ENCODE measurements around the gene ANGPTL2. TPM values are rescaled to one million over a fixed set of nuclear protein-coding genes. Genes with fewer than 3 reads are reported as not detected.

The ANGPTL2 gene
- total RNA-seq, 1 donor from 2014 or later = 16.6 TPM

DNA sequence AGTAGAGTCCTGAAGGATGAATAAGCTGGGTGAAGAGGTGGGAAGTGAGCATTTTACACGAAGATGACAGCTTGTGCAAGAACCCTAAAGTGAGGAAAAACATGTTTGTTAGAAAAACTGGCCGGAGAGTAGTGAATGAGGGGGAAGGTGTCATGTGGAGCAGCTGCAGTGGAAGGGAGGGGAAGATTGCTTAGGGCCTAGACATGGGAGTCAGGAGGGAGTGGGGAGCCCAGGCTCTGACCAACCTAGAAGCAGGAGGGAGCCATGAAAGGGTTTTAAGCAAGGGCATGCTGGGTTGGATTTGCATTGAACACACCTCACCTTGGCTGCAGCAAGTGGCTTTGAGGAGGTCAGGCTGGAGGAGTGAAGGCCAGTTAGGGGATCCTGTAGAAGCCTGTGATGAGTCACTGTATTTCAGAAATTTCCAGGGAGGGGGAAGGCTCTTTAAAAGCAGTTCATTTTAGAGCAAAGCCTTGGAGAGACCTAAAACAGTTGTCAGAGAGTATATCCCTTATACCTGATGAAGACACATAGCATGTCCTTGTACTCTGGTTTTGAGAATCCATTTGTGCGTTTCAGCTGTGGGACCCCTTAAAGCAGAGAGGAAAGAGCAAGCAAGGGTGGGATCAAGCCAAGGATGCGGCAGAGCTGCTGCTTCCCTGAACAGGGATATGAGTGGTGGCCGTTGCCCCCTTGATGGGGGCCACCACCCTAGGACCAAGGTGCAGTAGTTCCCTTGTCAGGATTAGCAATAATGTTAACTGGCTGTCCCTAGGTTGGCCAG is 45.4 kb downstream of the ANGPTL2 start:
- Mint-ChIP-seq H3K4me1 (peaks cover 9% of the 10 kb centered on the region), H3K36me3 (peaks cover 11% of the 10 kb centered on the region), H3K27ac (no peak overlapping the region), H3K4me3 (no peak overlapping the region), H3K27me3 (ENCODE audit: low read depth) (no peaks in the 10 kb centered on the region), H3K9me3 (peaks cover 8% of the 10 kb centered on the region)
- no peak for DNase-seq (ENCODE audit: low spot score in 2 of 2, unreplicated experiment in 2 of 2)
- TF ChIP-seq, protein P1, sequence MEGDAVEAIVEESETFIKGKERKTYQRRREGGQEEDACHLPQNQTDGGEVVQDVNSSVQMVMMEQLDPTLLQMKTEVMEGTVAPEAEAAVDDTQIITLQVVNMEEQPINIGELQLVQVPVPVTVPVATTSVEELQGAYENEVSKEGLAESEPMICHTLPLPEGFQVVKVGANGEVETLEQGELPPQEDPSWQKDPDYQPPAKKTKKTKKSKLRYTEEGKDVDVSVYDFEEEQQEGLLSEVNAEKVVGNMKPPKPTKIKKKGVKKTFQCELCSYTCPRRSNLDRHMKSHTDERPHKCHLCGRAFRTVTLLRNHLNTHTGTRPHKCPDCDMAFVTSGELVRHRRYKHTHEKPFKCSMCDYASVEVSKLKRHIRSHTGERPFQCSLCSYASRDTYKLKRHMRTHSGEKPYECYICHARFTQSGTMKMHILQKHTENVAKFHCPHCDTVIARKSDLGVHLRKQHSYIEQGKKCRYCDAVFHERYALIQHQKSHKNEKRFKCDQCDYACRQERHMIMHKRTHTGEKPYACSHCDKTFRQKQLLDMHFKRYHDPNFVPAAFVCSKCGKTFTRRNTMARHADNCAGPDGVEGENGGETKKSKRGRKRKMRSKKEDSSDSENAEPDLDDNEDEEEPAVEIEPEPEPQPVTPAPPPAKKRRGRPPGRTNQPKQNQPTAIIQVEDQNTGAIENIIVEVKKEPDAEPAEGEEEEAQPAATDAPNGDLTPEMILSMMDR (IDR thresholded peaks at IDR 0.05; ENCODE audit: unreplicated experiment) = no peak

DNA sequence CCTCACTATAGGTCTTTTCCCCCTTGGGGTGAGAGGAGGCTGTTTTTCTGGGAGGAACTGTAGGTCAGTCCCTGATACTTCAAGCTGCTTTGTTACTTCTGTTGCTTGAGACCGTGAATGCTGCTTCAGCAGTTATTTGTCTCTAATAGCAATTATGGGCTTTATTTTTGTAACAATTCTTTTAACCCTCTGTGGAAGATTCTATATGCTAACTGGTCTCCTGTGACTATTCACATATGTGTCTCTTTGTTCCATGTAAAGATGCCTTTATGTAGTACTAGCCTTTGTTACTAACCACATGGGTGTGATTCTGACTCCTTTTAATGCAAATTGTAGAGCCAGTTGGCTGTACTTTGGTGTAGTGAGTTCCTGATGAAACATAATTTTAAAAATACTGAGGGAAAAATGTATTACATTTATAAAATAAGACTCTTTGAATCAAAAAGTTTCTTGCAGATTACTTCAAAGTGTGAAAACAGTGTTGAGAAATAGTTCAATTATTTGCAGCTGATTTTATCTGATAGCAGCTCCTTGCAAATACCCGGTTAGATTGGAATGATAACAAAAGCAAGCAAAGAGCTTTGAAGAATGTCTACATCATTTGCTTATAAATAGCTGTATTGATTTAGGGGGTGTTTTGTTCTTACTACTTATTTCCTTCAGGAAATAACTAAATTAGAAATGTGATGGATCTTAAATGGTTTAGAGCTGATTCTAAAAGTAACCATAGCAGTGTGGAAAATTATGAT is 46.6 kb downstream of the ANGPTL2 start:
- Mint-ChIP-seq H3K9me3 (peaks cover 18% of the 10 kb centered on the region), H3K27ac (peak overlapping the region; percentile 45), H3K4me1 (peaks cover 9% of the 10 kb centered on the region), H3K27me3 (ENCODE audit: low read depth) (no peaks in the 10 kb centered on the region), H3K4me3 (no peak overlapping the region), H3K36me3 (peaks cover 20% of the 10 kb centered on the region)
- TF ChIP-seq, protein P1 (IDR thresholded peaks at IDR 0.05; ENCODE audit: unreplicated experiment) = no peak
- DNase-seq (ENCODE audit: low spot score in 2 of 2, unreplicated experiment in 2 of 2) = no peak

GRCh38 chr9:127074561-127075548 is 47.6 kb downstream of the ANGPTL2 start:
- Mint-ChIP-seq H3K4me1 (peaks cover 9% of the 10 kb centered on the region), H3K27me3 (ENCODE audit: low read depth) (no peaks in the 10 kb centered on the region), H3K9me3 (peaks cover 18% of the 10 kb centered on the region), H3K4me3 (no peak overlapping the region), H3K36me3 (peaks cover 27% of the 10 kb centered on the region), H3K27ac (no peak overlapping the region)
- DNase-seq (ENCODE audit: low spot score in 2 of 2, unreplicated experiment in 2 of 2) = no peak
- TF ChIP-seq, protein P1 (IDR thresholded peaks at IDR 0.05; ENCODE audit: unreplicated experiment) = no peak

DNA sequence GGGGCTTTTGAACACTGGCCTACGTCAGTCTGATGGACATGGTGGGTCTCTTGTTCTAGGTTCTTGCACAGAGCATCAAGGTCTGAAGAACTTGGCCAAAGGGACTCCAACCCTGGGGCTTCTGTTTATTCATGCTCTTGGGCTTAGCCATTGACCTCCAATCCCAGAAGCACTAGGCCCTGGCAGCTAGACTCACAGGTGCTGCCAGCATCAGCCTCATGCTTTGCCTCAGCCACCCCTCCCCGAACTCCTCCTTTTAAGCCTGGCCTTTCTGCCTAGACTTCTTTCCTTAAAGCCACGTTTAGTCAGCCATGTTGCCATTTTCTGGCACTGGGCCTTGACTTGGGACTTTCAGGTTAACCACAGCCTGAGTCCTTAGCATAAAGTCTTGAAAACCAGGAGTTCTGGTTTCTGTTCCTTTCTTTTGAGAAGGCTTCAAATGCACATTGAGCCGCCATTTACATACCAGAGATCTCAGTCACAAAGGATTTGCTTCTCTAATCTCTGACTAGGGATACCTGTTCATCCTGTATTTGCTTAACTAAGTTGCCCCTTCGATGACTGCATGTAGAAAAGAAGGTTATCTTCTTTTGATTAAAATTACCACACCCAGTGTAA is 54.7 kb downstream of the ANGPTL2 start:
- Mint-ChIP-seq H3K4me3 (no peak overlapping the region), H3K9me3 (peaks cover 14% of the 10 kb centered on the region), H3K36me3 (peaks cover 20% of the 10 kb centered on the region), H3K27ac (no peak overlapping the region), H3K27me3 (ENCODE audit: low read depth) (no peaks in the 10 kb centered on the region), H3K4me1 (peaks cover 4% of the 10 kb centered on the region)
- no peak for DNase-seq (ENCODE audit: low spot score in 2 of 2, unreplicated experiment in 2 of 2)
- TF ChIP-seq, protein P1 (IDR thresholded peaks at IDR 0.05; ENCODE audit: unreplicated experiment) = no peak

- no peak overlapping the region for H3K27ac Mint-ChIP-seq
- no peaks in the 10 kb centered on the region for H3K27me3 Mint-ChIP-seq (ENCODE audit: low read depth)
- peaks cover 7% of the 10 kb centered on the region for H3K9me3 Mint-ChIP-seq
- H3K36me3 Mint-ChIP-seq = peaks cover 14% of the 10 kb centered on the region
- H3K4me1 Mint-ChIP-seq = peaks cover 4% of the 10 kb centered on the region
- no peak overlapping the region for H3K4me3 Mint-ChIP-seq
- TF ChIP-seq, protein P1 (IDR thresholded peaks at IDR 0.05; ENCODE audit: unreplicated experiment) = no peak
- DNase-seq (ENCODE audit: low spot score in 2 of 2, unreplicated experiment in 2 of 2) = no peak
Measured at GRCh38 chr9:127066851-127067136, 55.6 kb downstream of the ANGPTL2 start.

All from mesothelial cell of epicardium (in vitro differentiated cells).